HPDE6-E6E7 (cell line): ENCODE measurements around the gene ZNF536.

Experiments used
- DNase-seq: peaks from one replicate; pipeline ENCODE4 v3.0.0; 2011; ENCODE audit warnings: missing footprints; ENCODE audit errors: extremely low spot score

The ZNF536 gene

GRCh38 chr19:30528919-30529318, 156.7 kb downstream of the ZNF536 start:
- no peak for DNase-seq

- no peak for DNase-seq
Observed at GRCh38 chr19:30529876-30530275, 157.7 kb downstream of the ZNF536 start.

GRCh38 chr19:30530751-30531150, 158.6 kb downstream of the ZNF536 start:
- DNase-seq, result no peak

- no peak for DNase-seq
Observed at GRCh38 chr19:30535011-30535410, 162.8 kb downstream of the ZNF536 start.

GRCh38 chr19:30536975-30537374, 164.8 kb downstream of the ZNF536 start:
- no peak for DNase-seq

GRCh38 chr19:30539315-30539714, 167.1 kb downstream of the ZNF536 start:
- DNase-seq, result no peak

GRCh38 chr19:30539981-30540380, 167.8 kb downstream of the ZNF536 start:
- DNase-seq, result no peak

- no peak for DNase-seq
Observed at GRCh38 chr19:30540761-30541160, 168.6 kb downstream of the ZNF536 start.

GRCh38 chr19:30541575-30541974, 169.4 kb downstream of the ZNF536 start:
- DNase-seq, result no peak

GRCh38 chr19:30543243-30543945, 171.2 kb downstream of the ZNF536 start:
- no peak for DNase-seq

- DNase-seq, result no peak
Observed at GRCh38 chr19:30545752-30546151, 173.6 kb downstream of the ZNF536 start.

GRCh38 chr19:30546332-30546731, 174.1 kb downstream of the ZNF536 start:
- DNase-seq, result no peak

GRCh38 chr19:30547246-30547645, 175.1 kb downstream of the ZNF536 start:
- no peak for DNase-seq

GRCh38 chr19:30549151-30549550, 177.0 kb downstream of the ZNF536 start:
- DNase-seq, result no peak

GRCh38 chr19:30551271-30551670, 179.1 kb downstream of the ZNF536 start:
- DNase-seq, result no peak

GRCh38 chr19:30552593-30552992, 180.4 kb downstream of the ZNF536 start:
- DNase-seq, result no peak

- DNase-seq, result no peak
Observed at GRCh38 chr19:30555075-30555790, 183.0 kb downstream of the ZNF536 start.

- DNase-seq, result no peak
Observed at GRCh38 chr19:30555791-30556110, 183.6 kb downstream of the ZNF536 start.

- no peak for DNase-seq
Observed at GRCh38 chr19:30556230-30556711, 184.1 kb downstream of the ZNF536 start.

- no peak for DNase-seq
Observed at GRCh38 chr19:30557212-30557611, 185.0 kb downstream of the ZNF536 start.

GRCh38 chr19:30557927-30558557, 185.9 kb downstream of the ZNF536 start:
- DNase-seq, result no peak

- DNase-seq, result no peak
Observed at GRCh38 chr19:30558793-30559192, 186.6 kb downstream of the ZNF536 start.

- DNase-seq, result no peak
Observed at GRCh38 chr19:30559446-30559845, 187.3 kb downstream of the ZNF536 start.
